Myocyte (in vitro differentiated cells): ENCODE data around the gene RAB10. TPM values are rescaled to one million over a fixed set of nuclear protein-coding genes. Genes with fewer than 3 reads are reported as not detected.
"Not testable (repeated sequence)": the region's sequence is repeated elsewhere in the genome, so short reads cannot be mapped to it uniquely, and the experiment has no call there.

Experiments used
- DNase-seq: peaks from one replicate; pipeline ENCODE4 v3.0.0-alpha.2; 2012; ENCODE audit warnings: low read depth
- total RNA-seq: library from RNA; depleted of rRNA; stranded (reverse); fragments of >200 nt; gene quantifications from 2 replicates; pipeline ENCODE4 v1.2.3, GENCODE V29; 2014

Gene RAB10
- total RNA-seq, 1 donor from 2014 or later: 157 TPM

DNA sequence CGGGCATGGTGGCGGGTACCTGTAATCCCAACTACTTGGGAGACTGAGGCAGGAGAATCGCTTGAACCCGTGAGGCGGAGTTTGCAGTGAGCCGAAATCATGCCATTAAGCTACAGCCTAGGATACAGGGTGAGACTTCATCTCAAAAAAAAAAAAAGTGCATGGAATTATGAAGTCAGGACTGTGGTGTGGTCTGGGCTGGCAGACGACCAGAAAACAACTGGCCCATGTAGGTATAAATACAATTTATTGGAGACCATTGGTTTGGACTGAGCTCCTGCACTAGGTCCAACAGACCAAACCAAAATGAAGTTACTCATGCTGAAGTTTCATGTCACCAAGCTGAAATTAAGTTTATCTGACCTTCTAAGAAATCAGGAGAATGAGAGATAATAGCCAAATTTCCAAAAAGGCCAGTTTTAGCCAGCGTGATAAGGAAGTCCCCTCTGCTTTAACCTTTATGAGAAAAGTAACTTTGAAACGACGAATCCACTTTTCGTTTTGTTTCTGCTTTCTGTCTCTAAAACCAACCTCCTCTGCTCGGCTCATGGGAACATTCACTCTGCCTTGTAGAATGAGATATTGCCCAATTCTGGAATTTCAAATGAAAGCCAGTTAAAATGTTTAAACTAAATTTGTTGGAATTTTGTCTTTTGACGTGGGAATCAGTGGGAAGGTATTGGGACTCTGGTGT lies 17.7 kb upstream of the RAB10 start:
- no peak for DNase-seq

GRCh38 chr2:26016706-26017045 lies 17.2 kb upstream of the RAB10 start:
- DNase-seq: not testable (repeated sequence)

DNA sequence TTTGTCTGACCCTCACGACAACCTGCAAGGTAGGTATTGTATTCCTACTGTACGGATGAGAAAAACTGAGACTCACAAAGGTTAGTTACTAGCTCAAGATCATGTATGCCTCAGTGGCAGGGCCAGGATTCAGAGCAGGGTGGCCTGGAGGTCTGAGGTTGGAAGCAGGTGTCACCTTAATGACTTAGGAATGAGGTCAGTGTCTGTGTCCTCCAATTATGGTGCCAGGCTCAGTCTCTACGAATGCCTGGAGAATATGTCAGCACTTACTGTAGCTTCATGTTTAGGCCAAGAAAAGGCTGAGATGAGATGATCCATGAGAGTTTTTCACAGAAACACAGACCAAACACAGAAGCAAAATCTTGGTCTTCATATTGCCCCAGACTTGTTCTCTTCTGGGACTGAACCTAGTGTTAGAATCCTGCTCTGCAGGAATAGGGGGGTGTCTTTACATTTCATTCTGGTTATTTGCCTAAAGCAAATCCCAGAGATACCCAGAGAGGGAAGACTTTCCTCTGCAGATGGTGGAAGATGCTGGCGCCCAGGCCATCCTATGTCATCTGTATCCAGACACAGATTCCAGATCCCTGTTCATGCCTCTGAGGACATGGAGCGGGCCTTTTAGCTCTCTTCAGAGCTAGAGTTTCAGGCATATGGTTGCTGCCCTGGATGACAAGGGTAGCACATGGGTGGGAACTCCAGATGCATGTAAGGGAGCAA lies 16.3 kb upstream of the RAB10 start:
- peak; percentile 70 for DNase-seq

DNA sequence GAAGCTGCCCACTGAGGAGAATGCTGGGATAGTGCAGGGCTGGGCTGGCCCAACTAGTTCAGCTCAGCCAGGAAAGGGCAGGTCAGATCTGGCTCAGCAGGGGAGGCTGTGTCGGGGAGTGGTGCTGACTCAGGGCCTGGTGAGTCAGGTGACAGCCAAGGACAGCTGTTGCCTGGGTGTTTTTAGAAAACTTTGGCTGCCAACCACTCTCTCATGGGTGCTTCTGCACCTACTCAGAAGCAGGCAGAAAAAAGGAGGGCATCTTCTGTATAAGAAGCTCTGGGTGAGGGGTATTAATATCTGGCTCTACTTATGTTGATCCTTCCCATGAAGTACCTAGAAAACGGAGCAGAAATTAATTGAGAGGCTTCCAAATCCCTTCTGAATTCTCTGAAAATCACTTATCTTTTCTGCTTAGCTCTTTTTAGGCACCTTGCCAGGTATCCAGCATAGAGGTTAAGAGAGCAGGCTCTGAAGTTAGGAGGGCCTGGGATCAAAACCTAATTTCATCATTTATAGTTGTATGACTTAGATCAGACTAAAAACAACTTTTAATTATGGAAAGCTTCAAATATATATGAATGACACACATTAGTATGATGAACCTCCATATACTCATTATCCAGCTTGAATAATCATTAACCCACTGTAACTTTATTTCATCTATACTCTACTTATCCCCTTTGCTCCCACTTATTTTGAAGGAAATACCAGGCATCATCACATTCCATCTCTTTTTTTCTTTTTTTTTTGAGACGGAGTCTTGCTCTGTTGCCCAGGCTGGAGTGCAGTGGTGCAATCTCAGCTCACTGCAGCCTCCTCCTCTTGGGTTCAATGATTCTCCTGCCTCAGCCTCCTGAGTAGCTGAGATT lies 15.5 kb upstream of the RAB10 start:
- peak; percentile 97 for DNase-seq

DNA sequence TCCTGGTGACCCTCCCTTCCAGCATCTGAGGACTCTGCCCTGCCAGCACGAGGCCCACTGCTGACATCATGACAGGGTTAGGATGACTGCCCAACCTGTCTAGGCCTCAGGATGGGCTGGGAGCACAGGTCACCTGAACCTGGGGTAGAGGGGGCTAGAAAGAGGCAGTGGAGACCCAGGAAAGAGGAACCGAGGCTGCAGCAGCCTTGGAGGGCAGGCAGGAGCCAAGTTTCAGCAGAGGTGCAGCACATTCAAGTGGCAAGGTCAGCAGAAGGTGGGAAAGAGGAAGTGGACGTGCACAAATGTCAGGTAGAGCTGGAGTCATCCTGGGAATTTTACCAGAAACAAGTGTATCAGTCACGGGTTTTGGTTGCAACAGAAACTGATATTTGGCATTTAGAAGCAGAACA lies 13.6 kb upstream of the RAB10 start:
- DNase-seq: no peak

DNA sequence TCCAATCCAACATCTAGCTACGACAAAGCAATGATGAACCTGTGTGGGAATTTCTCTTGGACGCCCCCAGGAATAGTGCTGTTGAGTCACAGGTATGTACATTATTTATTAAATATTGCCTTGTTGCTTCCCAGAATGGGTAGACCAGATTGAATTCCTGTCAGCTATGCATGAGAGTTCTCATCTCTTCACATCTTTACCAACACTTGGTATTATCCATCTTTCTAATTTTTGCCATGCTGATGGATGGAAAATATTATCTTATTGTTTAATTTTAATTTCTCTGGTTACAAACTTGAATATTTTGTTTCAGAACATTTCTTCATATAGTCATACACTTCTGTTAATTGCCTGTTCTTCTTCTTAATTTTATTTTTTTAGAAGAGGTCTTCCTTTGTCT lies 9.6 kb upstream of the RAB10 start:
- no peak for DNase-seq

DNA sequence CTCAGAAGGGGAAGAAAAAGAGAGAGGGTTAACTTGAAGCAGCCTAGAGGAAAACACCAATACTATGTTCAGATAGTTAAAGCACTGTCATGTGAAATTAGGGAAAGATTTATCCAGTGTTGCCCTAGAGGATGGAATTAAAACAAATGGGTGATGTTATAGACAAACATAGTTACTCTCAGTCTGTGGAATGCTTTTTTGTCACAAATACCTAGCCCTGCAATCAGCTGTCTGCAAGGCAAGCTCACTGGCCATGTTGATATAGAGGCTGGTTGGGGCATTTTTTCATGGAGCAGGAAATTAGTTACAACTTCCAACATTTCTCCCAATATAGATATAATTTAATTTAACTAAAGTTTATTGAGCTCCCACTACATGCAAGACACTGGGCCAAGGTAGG lies 8.4 kb upstream of the RAB10 start:
- no peak for DNase-seq

DNA sequence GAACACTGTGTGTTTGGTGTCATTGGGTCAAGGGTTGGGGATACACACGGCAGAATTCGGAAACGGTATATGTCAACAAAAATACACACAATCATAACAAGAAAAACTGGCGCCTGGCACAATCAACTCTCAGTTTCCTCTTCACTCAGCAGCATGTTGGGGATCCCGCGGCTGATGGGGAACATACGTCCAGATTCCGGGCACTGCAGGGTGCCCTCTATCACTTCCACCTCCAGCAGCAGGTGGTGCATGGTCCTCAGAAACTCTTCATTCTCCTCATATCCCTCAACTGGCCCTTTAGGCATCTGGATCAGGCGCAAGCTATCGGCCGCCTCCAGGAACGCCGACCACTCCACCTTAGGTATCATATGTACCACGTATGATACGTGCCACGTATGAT lies 5.8 kb upstream of the RAB10 start:
- not testable (repeated sequence) for DNase-seq

DNA sequence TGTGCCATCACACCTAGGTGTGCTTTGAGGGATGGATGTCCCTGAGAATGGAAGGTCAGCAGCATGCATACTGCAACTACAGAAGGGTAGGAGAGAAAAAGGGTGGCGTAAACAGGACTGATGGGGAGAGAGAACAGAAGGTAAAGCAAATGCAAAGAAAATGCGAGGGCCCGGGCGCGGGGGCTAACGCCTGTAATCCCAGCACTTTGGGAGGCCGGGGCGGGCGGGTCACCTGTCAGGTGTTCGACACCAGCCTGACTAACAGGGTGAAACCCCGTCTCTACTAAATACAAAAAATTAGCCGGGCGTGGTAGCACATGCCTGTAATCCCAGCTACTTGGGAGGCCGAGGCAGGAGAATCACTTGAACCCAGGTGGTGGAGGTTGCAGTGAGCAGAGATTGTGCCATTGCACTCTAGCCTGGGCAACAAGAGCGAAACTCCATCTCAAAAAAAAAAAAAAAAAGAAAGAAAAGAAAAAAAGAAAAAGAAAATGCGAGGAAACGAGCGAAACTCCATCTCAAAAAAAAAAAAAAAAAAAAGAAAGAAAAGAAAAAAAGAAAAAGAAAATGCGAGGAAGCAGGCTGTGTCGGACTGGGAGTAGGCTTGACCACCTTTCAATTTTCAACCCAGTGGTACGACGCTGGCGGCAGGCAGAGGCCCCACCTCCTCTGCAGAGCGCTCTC lies 1.2 kb upstream of the RAB10 start:
- DNase-seq: not testable (repeated sequence)

DNA sequence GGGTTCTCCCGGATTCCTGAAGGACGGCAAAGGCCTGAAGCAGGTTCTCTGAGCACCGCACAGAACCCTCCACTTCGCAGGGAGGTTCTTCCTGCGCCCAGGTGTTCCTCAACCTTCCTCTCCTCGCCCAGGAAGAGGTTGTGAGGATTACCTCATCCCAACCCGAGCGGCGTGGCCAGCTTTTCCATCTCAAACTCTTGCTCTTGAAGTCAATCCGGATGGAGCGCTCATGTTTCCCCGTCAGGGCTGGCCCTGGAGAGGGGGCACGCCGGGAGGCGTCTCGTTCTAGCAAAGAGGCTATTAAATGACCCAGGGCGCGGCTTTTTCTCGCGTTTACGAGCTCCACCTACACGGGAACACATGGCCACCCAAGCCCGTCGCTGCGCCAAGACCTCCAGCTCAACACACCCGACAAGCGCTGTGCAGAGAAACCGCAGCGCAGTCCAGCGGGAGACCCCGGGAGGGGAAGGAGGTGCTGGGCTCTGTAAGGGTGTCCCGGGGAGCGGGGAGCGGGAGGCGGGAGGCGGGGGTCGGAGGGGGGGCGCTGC lies 540 bp upstream of the RAB10 start:
- DNase-seq: peak; percentile 85

DNA sequence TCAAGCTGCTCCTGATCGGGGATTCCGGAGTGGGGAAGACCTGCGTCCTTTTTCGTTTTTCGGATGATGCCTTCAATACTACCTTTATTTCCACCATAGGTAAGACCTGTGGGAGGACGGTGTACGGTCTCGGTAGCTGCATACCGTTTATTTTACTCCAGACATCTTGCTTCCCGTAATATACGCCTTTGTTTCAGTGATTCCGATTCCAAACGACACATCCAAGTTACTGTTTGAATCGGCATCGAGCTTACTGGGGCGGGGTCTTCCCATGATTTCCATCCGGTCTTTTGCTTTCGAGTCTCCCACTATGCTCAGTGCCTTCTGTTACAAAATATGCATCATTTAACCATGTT lies 731 bp downstream of the RAB10 start:
- DNase-seq: no peak

DNA sequence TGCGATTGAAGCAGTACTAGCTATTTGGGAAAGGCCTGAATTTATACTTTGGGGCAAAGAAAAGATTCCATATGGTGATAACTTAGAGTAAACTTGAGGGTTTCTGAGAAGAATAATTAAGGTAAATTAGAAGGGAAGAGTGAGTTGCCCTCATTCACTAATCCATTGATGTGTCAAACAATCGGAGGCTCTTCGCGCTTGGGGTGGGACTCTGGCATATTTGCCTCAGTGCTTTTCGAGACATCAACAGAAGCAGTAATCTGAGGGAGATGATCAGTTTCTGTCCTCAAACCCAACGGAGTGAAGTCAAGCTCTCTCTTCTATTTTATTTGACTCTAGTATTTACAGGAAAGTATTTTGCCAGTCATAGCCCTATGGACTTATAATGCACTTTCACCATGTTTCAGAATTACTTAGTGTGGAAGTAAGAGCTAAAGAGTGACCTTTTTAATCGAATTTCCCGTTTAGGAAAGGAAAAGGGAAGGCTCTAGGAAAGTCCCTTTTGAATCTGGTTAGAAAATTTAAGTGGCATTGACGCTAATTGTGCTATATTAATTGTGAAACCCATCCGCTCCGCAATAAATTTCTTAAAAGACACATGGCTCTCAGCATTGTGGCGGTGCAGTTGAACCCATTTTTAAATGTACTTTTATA lies 1.3 kb downstream of the RAB10 start:
- no peak for DNase-seq

- DNase-seq: no peak
Observed at GRCh38 chr2:26039603-26040323, 5.9 kb downstream of the RAB10 start.

DNA sequence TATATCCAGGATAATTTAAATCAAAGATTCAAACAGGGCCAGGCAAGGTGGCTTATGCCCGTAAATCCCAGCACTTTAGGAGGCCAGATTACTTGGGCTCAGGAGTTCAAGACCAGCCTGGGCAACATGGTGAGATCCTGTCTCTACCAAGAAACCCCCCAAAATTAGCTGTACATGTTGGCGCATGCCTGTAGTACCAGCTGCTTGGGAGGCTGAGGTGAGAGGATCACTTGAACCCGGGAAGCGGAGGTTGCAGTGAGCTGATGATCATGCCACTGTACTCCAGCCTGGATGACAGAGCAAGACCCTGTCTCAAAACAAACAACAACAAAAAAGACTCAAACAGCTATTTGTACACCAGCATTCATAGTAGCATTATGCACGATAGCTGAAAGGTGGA lies 9.2 kb downstream of the RAB10 start:
- no peak for DNase-seq

GRCh38 chr2:26043862-26044696 lies 10.2 kb downstream of the RAB10 start:
- DNase-seq: peak; percentile 13

- DNase-seq: no peak
Observed at GRCh38 chr2:26048791-26049190, 14.9 kb downstream of the RAB10 start.

DNA sequence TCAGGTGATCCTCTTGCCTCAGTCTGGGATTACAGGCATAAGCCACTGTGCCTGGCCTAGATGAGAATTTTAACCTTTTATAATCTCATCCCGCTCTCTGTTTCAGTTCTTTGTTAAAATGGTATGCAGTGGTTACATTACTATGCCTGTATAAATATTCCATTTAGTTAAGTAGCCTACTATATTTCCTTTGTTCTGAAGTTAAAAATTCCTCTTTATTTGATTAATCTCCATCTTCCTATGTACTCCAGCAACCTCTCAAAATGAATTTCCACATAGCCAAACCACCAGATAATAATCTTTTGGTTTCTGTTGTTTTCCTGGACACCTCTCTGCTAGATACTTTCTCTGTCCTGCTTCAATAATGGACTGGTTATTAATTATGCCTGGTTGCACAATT lies 15.8 kb downstream of the RAB10 start:
- no peak for DNase-seq

- DNase-seq: no peak
Observed at GRCh38 chr2:26052740-26053139, 18.9 kb downstream of the RAB10 start.
